Measurements from ENCODE around the gene CACNA1S.

DNA sequence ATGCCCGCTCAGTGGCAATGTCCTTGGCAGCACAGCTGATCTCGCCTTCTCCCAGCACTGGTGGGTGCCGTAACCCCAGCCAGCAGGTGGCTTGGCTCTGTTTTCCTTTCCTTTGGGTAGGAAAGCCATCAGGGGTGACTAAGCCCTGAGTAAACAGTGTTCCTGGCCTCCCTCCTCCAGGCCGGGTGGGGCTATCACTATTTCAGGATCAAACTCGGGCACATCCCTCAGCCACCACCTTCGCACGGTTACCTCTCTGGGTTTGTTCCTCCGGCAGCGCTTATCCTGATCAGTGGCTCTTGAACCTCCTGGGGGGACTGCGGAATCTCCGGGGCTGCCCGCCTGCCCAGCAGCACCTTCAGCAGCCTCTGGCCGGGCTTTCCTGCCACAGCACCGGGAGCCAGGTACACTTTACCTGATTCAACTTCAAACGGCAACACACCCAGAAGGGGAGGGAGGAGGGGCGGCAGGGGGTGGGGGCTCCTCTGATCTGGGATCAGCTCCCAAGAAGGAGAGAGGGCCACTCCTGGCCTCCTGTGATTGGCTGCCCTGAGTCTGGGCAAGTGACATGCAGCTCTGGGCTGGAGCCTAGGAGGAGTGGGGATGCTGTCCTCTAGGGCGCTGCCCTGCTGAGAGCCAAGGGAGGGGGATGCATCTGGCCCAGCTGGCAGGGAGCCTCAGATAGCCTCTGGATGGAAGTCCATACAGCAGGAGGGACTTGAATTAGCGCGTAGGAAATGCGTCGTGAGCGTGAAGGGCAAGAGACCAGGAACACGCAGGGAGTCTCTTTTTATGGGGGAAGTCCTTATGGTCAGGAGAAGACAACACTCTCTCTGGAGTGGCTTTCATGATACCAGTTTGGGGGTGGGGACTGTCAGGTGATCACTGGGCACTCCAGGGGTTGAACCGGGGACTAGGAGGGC, 14.9 kb upstream of the CACNA1S start, which contains the start of gene ASCL5:
- TF ChIP-seq, protein P1, sequence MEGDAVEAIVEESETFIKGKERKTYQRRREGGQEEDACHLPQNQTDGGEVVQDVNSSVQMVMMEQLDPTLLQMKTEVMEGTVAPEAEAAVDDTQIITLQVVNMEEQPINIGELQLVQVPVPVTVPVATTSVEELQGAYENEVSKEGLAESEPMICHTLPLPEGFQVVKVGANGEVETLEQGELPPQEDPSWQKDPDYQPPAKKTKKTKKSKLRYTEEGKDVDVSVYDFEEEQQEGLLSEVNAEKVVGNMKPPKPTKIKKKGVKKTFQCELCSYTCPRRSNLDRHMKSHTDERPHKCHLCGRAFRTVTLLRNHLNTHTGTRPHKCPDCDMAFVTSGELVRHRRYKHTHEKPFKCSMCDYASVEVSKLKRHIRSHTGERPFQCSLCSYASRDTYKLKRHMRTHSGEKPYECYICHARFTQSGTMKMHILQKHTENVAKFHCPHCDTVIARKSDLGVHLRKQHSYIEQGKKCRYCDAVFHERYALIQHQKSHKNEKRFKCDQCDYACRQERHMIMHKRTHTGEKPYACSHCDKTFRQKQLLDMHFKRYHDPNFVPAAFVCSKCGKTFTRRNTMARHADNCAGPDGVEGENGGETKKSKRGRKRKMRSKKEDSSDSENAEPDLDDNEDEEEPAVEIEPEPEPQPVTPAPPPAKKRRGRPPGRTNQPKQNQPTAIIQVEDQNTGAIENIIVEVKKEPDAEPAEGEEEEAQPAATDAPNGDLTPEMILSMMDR (IDR thresholded peaks at IDR 0.05): no peak
- no peak for TF ChIP-seq POLR2A (IDR thresholded peaks at IDR 0.05)
